Activated CD4-positive, alpha-beta T cell treated with anti-CD3 and anti-CD28 coated beads, Interleukin-2, Interleukin-4, amounts not matched to agents 100 ng/mL and 50 ng/mL, durations not matched to agents 16 hours and 8 hours (primary cell): Measurements from ENCODE around the gene HSD3B7.
"Not testable (repeated sequence)": the region's sequence is repeated elsewhere in the genome, so short reads cannot be mapped to it uniquely, and the experiment has no call there.

Source experiments
- DNase-seq: peaks from one replicate; pipeline ENCODE4 v3.0.0-alpha.2; 2020; ENCODE audit warnings: low spot score

Gene HSD3B7

DNA sequence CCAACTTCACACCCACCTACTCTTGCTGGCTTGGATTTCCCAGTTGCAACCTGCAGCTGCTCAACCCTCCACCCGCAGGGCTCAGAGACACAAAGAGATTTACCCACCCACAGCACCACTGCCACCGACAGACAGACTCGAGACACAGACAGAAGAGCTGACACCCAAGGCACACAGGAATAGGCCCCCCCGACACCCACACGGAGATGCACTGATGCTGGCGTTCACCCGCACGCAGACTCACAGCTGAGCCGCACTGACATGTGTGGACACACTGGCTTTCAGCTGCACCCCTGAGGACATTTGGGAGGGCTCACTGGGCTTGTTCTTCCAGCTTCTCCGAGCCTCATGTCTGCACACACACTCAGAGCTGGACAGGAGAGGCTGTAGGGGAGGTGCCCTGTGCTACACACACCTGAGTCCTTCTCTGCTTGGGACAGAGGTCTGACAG, 17.3 kb downstream of the HSD3B7 start:
- DNase-seq: no peak

- DNase-seq: no peak
Observed at GRCh38 chr16:31002862-31003341, 17.9 kb downstream of the HSD3B7 start.

DNA sequence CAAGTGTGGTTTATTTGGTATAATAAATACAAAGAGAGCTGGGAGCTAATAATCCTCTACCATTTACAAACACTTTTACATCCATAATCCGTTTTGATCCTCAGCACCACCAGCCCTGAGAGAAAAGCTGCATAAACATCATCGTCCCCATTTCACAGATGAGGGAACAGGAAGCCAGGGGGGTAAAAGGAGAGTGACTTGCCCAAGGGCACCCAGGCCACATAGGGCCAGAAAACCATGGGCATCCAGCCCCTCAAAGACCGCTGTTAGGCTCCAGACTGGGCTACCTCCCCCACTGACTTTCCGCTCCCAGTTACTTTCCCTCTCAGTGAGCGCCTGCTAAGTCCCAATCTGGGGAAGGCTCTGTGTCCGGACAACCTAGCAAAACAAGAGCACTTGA, 18.7 kb downstream of the HSD3B7 start:
- no peak for DNase-seq

DNA sequence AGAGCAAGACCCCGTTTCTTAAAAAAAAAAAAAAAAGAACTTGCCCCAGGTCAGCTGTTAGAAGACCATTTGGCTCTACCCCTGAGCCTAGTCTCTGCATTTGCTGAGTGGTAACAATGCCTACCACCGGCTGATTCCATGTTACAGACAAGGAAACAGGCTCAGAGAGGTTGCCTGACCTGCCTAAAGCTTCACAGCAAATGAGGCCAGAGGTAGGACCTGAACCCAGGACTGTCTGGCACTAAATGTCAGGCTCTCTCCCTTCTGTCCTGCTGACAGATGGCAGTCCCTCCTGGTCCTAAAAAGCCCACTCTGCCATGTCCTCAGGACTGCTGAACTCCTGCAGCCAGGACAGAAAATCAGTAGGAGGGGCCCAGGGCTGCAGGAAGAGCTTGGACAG, 19.7 kb downstream of the HSD3B7 start:
- DNase-seq: no peak

- no peak for DNase-seq
Observed at GRCh38 chr16:31005350-31006085, 20.5 kb downstream of the HSD3B7 start.

- DNase-seq: no peak
Observed at GRCh38 chr16:31006086-31006385, 21.0 kb downstream of the HSD3B7 start.

- no peak for DNase-seq
Observed at GRCh38 chr16:31006589-31006988, 21.6 kb downstream of the HSD3B7 start.

DNA sequence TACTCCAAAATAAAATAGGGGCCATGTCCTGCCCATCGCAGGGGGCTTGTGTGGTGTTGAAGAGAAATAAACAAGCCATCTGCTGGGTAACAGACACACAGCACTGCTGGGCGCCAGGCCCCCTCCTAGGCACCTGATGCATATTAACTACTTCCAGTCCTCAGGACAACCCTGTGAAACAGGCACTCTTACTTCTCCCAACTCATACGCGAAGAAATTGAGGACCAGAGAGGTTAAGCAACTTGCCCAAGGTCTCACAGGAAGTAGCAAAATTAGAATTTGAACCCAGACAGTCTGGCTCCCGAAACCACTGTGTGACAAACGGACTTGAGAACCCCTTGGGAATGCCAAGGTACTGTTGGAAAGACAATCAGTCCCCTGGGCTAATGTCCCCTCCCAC, 22.7 kb downstream of the HSD3B7 start:
- no peak for DNase-seq

DNA sequence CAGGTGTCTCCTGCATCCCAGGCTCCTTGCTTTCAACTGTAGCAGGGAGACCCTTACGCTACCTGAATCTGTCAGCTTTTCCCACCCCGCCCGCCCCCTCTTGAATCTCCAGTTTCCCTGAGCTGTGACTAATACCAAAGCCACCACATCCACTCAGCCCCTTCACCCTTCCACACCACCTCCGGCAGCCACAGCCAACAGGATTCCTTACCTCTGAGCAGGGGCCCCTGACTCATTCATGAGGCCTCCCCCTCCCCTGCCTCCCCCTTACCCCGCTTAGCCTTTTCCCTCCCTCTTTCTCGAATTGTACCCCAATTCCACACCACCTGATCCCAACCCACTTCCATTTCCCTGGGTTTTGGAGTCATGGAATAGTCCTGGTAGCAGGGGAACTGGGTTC, 23.1 kb downstream of the HSD3B7 start:
- no peak for DNase-seq

DNA sequence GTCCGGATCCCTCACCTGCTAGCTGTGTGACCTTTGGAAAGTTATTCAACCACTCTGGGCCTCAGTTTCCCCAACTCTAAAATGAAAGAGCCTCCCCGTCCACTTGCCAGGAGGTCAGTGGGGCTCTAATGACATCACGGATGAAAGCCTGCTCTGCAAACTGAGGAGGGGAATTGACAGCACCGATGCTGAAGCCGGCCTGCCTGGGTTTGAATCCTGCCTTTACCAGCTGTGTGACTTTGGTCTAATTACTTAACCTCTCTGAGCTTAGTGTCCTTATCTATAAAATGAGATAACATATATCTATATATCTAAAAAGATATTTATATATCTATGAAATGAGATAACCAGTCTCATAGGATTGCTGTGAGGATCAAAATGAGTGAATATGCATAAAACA, 23.5 kb downstream of the HSD3B7 start:
- DNase-seq: no peak

- DNase-seq: no peak
Observed at GRCh38 chr16:31009120-31009519, 24.1 kb downstream of the HSD3B7 start.

GRCh38 chr16:31009894-31010584, 25.0 kb downstream of the HSD3B7 start:
- DNase-seq: no peak

GRCh38 chr16:31010585-31011325, 25.7 kb downstream of the HSD3B7 start, which contains the start of gene STX1B:
TSS of gene STX1B (minus strand) at chr16:31010638. CDS start at chr16:31010396, 242 bp downstream.
- DNase-seq: no peak

DNA sequence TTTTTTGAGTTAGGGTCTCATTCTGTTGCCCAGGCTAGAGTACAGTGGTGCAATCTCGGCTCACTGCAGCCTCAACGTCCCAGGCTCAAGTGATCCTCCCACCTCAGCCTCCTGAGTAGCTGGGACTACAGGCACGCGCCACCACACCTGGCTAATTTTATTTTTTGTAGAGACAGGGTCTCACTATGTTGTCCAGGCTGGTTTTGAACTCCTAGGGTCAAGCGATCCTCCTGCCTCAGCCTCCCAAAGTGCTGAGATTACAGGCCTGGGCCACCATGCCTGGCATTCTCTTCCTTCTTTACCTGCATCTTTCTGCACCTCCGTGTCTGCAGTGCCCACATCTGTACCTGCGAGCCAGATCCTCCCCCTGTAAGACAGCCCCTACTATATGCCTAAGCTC, 26.8 kb downstream of the HSD3B7 start:
- not testable (repeated sequence) for DNase-seq

GRCh38 chr16:31013292-31013691, 28.3 kb downstream of the HSD3B7 start:
- not testable (repeated sequence) for DNase-seq

- DNase-seq: no peak
Observed at GRCh38 chr16:31016018-31016417, 31.0 kb downstream of the HSD3B7 start.

DNA sequence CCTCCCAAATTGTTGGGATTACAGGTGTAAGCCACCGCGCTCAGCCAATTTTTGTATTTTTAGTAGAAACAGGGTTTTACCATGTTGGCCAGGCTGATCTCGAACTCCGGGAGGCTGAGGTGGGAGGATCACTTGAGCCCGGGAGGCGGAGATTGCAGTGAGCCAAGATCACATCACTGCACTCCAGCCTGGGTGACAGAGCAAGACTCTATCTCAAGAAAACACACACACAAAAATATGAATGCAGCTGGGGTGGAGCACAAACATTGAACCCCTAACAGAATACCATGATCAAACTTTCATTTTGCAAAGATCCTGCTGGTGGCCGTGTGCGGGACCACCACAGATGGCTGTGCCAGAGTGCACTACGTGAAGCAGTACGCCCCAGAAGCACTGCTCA, 32.7 kb downstream of the HSD3B7 start:
- DNase-seq: not testable (repeated sequence)

DNA sequence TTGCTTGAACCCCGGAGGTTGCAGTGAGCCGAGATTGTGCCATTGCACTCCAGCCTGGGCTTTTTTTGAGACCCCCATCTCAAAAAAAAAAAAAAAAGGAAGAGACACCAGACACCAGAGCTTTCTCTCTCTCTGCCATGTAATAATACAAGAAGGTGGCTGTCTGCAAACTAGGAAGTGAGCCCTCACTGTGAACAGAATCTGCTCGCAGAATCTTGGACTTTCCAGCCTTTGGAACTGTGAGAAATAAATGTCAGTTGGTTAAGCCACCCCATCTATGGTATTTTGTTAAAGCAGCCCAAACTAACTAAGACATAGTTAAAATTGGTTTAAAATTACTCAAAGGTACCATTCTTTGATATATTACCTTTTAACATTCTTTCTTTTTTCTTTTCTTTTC, 35.5 kb downstream of the HSD3B7 start:
- no peak for DNase-seq

DNA sequence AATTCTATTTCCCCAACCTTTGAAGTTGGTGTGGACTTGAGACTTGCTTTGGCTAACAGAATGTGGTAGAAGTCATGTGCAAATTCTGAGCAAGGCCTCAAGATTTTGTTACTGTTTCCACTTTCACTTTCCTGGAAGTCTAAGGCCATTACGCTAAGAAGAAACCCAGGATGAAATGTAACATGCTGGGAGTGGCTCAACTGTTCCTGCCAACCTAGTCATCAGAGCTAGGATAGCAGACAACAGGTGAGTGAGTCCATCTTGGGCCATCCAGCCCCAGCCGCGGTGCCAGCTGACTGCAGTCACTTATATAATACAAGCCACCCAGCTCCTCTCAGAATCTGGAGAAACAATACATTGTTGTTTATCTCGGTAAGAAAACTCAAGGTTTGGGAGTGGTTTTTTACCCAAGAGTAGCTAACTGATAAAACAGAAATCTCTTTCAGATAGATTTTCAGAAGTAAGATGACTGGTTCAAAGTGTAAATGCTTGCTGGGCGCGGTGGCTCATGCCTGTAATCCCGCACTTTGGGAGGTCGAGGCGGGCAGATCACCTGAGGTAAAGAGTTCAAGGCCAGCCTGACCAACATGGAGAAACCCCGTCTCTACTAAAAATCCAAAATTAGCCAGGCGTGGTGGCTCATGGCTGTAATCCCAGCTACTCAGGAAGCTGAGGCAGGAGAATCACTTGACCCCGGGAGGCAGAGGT, 37.7 kb downstream of the HSD3B7 start:
- no peak for DNase-seq

DNA sequence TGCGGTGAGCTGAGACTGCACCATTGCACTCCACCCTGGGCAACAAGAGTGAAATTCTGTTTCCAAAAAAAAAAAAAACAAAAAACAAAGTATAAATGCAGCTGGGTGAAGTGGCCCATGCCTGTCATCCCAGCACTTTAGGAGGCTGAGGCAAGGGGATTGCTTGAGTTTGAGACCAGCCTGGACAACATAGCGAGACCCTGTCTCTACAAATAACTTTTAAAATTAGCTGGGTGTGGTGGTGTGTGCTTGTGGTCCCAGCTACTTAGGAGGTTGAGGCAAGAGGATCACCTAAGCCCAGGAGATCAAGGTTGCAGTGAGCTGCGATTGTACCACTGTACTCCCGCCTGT, 38.2 kb downstream of the HSD3B7 start:
- DNase-seq: no peak

DNA sequence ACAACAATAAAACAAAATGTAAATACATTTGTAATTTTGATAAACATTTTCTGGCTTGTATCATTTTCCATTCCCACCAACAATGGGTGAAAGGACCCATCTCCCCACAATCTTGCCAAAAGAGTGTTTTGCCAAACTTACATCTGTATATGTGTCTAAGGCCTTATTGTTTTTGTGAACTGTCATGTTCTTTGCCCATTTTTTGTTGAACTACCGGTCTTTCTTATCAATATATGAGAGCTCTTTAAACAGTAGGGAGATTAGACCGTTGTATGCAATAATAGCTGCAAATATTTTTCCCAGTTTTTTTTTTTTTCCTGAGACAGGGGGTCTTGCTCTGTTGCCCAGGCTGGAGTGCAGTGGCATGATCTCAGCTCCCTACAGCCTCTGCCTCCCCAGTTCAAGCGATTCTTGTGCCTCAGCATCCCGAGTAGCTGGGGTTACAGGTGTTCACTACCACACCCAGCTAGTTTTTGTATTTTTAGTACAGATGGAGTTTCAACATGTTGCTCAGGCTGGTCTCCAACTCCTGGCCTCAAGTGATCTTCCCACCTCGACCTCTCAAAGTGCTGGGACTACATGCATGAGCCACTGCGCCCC, 38.7 kb downstream of the HSD3B7 start:
- DNase-seq: no peak

DNA sequence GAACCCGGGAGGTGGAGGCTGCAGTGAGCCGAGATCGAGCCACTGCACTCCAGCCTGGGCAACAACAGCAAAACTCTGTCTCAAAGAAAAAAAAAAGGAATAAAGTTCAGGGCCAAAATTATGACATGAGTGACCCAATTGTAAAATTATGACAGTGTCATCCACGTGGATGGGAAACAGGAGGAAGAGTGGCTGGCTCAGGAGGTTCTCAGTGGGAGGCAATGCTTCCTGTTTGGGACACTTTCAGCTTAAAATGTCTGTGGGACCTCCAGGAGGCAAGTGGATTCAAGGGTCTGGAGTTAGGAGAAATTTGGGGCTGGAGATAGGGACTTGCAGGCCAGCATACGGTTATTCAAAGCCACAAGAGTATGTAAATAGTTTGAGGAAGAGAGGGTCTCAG, 40.3 kb downstream of the HSD3B7 start:
- DNase-seq: no peak
